Inflammatory macrophage treated with lipopolysaccharide for 4 hours (primary cell): ENCODE results near the gene GUCY1B1.
"Not testable (repeated sequence)": the region's sequence is repeated elsewhere in the genome, so short reads cannot be mapped to it uniquely, and the experiment has no call there.

ENCODE experiments used
- DNase-seq: peaks from one replicate; pipeline ENCODE4 v3.0.0-alpha.2; 2020

Gene GUCY1B1

DNA sequence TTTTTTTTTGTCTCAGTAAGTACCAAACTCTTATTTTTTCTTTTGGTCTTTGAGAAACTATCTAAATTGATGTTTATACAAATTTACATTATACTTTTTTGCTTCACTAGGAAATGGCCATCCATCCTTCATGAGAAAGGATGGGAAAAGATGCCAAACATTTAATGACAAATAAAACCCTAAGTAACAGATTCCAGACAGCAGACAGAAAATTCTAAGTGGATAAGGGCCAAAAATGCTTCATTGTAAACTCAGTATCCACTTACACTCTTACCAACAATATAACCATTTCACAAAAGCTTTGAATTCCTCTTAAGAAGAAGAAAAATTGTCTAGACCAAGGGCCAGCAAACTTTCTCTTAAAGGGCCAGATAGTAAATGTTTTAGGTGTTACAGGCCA, 3.5 kb downstream of the GUCY1B1 start:
- DNase-seq: no peak

DNA sequence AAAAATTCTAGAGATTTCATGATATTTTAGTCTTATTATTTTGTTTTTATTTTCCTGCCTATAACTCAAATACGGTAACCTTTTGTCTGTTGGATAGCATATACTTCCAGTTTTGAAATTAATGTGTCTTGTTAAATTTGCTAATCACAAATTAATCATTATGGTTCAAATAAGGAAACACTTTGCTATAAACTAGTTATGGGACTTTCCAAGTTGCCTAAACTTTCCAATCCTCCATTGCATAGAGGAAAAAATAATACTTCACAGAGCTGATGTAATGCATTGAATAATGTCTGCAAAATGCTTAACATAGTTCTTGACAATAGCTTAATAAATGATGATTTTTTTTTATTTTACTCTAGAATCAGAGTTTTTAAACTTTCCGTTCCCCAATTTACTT, 4.7 kb downstream of the GUCY1B1 start:
- peak; percentile 85 for DNase-seq

DNA sequence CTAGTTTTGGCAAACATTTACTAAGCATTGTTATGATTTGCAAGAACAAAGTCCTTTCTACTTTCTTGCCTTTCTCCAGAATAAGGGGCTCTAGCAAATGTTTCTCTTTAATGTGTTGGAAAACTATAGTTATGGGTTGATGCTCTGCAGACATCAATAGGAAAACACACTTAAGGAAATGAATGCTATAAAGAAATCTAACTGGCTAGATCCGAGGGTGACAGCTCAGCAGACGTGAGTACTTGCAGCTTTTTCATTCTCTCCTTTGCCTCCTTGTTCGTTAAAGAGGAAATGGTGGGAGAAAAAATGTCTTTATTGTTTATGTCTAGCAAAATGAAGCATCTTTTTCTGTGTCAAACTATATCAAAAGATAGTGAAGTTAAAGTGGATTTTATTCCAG, 6.3 kb downstream of the GUCY1B1 start:
- DNase-seq: no peak

DNA sequence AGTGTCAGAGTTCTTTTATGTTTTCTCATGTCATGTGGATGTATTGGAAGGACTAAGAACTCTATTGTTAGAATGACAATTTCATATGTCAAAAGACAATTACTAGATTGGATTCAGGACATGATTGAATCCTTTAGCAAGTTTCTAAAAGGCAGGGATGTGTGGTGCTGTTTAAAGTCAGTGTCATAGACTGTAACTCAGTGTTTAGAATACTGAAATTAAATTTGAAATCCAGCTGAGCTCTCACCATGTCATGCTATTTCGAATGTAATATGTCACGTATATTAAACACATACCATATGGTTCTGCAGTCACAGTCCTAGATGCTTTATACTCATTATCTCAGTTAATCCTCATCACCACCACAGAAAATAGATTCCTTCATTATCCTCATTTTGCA, 7.8 kb downstream of the GUCY1B1 start:
- DNase-seq: no peak

DNA sequence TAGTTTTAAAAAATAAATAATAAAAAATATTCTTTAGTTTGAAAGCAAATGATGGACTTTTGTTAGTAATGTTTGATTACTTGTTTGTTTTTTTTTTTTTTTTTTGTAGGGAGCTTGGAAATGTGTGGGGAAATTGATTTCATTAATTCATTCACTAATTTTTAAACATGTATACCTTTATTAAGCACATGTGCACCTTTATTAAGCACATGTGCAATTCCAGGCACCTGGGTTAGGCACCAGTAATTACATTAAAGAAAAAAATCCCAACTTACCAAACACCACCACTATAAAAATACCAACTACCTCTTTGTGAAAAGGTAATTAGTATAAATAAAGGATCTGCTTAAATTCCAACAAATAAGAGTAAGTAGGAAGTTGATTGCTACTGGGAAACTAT, 9.5 kb downstream of the GUCY1B1 start:
- no peak for DNase-seq

DNA sequence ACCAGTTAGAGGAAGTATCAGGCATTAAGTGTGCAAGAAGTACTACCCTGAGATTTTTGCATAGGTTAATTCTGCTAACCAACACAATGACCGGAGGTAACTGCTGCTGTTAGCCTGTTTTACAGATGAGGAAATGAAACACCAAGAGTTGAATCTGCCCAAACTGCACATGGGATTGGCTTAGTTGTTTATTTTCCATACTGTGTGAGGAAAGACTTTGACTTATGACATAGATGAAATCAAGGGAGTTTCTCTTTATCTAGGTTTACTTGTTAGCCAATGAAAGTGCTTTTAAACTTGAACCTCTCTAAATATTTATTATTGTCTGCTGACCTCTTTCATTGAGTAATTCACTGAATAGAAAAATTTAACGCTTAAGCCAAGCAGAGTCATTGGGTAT, 10.3 kb downstream of the GUCY1B1 start:
- DNase-seq: peak; percentile 84

DNA sequence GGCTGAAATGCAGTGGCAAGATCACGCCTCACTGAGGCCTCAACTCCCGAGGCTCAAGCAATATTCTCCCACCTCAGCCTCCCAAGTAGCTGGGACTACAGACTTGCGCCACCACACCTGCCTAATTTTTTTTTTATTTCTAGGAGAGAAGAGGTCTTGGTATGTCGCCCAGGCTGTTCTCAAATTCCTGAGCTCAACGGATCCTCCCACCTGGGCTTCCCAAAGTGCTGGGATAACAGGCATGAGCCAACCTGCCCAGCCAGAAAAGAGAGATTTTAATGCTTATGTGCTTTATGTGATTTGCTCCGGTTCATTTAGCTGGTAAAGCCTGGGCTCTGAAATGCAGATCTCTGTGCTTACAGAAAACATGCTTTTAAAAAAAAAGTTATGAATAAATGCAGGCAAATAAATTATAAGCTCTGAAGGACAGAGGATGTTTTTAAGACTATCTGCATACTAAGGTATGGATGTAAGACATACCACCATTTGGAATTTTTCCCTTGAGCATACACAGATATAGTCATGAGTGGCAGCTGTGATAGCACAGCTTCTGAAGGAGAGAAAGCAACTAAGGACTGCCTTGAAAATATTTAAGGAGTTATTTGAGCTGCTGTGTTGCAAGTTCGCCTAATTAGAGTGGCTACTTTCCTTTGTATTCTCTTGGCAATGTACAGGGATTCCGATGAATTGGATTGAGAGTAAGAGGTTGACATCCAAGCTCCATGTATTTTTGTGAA, 13.8 kb downstream of the GUCY1B1 start:
- DNase-seq: no peak

DNA sequence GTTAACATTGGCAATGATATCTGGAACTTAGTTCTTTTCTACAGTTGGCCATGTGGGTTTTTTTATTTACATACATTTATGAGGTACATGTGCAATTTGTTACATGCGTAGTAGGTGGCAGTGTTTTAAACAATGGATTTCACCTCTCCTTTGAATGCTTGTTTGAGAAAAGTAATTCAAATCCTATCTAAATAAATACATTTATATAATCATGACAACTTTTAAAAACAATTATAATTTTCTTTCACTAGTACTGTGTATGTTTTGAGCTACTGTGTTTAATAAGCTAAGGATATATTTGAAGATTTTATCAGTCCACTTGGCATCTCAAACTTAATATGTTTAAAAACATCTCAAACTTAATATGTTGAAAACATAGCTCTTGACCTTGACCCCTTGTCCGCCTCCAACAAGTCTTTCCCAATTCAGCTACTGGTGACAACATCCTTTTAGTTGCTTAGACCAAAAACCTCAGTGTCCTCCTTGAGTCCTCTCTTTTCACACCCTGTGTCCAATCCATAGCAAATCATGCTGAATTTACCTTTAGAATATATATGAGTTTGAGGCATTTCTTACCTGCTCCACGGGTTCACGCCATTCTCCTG, 14.5 kb downstream of the GUCY1B1 start:
- no peak for DNase-seq

DNA sequence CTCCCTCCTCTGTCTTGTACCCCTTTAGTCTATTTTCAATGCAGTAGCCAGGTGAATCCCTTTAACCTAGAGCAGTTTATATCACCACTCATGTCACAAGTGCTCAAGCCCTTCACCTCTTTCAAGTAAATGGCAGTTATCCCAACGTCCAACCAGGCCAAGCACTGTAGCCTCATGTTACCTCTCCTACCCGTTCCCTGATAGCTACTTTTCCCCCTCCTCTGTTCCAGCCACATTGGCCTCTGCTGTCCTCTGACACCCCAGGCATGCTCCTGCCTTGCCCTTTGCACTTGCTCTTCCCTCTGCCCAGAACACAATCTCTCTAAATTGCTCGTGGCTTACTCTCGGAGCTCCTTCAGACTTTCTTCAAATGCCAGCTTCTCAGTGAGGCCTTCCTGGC, 15.2 kb downstream of the GUCY1B1 start:
- DNase-seq: no peak

DNA sequence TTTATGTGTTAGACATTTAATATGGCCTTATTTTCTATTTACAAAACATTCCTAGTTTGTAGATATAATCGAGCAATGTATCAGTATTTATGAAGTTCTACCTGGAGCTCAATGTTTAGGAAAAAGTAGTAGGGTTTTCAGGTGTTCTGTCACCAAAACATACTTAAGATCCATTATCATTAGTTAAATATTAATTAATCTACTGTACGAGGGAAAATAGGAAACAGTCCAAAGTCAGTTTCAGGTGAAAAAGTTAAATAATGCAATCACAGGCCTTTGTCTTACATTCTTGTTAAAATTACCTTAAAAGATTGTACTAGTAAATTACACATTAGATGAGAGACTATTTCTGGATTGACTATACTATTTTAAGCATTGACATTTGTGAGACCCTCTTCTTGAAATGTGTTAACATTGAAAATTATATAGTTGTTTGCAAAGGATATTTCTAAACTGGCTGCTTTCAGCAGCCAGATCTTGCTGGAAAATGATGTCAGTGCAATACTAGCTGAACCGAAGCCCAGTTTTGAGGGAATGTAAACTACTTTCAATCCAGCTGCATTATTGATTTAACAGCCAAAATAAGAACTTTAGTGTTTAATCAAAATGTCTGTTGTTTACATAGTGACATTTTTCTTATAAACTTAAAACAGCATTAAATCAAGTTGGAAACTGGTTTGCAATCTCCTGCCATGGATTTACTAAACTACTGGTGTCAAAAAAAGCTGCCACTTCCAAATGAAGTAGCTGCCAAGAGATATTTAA, 19.3 kb downstream of the GUCY1B1 start:
- DNase-seq: no peak

DNA sequence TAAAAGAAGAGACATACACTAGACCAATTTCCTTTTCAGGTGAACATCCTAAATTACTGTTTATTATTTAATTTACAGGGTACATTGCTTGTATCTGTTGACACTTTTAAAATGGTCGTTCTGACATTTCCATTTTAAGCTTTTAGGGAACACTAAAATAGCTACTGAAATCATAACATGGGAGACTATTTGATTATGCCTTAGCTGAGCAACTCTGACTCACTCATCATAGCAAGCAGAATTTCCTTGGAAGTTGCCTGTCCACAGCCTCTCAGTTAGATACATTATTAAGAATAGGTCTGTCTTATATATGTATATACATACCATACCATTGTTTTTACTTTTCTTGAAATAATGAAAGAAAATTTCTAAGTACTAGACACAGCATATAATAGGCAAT, 22.0 kb downstream of the GUCY1B1 start:
- no peak for DNase-seq

DNA sequence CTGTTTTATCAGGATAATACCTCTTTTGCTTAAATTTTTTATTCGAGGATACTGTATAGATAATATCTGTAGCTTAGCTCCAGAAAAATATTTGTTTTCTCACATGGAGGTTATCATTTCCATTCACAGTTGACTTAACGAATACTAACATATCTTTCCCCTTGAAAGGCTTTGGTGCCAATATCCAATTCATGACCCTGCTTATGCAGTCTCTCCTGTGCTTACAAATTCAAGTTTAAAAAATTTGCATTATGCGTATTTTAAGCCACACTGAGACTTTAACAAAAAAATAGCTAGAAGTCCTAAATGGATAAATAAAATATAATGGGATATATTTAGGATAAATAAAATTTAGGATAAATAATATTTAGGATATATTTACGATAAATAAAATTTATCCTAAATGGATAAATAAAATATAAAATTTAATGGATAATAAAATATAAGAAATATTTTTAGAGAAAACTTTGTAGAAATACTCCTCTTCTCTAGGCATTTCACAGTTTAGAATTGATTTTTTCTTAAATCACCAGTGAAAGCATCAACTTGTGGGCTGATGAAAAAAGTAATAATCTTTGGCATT, 22.5 kb downstream of the GUCY1B1 start:
- DNase-seq: no peak

DNA sequence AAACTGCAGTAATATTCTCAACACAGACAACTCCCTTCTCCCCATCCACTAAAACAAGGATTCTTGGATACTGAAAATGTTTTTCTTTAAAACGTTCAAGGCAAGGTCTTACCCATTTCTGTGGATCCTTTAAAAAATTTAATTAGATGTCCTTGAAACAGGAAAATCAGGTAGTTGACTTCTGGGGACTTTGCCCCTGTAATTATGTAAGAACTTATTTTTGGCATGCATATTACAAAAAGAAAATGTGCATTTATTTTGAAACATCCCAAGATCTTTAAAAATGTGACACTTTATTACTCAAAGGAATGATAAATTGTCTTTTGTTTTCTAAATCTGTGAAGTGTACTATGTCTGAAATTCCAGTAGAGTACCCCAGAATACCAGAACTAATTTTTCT, 25.8 kb downstream of the GUCY1B1 start:
- no peak for DNase-seq

DNA sequence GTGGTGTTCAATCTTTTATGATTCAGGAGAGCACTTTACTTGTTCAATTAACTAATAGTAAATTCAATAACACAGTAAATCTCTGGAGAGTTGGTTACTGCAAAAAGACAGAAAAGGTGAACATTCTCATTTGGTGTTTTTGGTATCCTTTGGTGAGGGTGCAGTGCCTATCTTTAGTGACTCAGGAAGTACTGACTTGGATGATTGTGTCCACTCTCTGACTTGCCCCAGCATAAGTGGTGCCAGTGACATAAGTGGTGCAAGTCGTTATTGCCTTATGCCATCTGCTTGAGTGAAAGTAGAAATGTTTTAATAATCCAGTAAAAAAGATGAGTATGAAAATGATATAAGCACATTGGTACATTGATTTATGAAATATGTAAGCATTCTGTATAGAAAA, 27.0 kb downstream of the GUCY1B1 start:
- no peak for DNase-seq

DNA sequence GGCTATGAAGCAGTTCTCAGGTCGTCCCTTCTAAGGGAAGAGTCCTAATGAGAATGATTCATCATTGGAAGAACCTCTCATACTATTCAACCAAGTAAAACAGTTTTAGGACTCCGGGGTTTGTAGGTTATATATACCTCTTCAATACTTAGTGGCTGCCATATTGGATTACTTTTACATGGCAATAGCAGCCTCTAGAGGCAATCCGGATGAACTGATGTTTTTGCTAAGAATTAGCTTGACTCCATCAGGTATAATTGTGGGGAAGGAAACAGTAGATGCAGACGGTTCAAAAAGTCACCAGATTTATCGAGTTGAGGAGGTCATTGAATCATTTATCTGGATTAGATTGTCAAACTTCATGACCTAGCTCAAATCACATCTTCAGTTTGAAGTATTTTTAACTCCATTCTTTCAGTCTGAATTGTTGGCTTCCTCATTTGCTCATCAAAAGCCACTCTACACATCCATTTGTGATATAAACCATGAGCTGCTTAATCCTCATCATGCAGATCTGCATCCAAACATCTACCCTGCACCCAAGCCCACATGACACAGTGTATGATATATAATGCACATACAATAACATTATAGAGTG, 28.4 kb downstream of the GUCY1B1 start:
- DNase-seq: peak; percentile 68

DNA sequence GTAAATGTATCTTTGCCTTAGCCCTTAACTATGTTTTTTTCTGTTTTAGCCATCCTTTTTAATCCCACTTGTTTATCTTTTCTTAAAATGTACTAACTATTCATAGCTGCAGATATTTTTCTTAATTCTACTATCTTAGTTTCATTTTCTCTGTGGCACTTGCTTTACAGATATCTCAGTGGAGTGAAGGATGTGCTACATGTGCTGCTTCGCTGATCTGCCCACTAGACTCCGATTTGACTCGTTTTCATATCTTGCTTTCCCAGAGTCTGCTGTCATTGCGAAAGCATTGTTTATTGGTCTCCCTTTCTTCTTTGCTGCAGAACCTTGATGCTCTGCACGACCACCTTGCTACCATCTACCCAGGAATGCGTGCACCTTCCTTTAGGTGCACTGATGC, 30.6 kb downstream of the GUCY1B1 start:
- DNase-seq: no peak

DNA sequence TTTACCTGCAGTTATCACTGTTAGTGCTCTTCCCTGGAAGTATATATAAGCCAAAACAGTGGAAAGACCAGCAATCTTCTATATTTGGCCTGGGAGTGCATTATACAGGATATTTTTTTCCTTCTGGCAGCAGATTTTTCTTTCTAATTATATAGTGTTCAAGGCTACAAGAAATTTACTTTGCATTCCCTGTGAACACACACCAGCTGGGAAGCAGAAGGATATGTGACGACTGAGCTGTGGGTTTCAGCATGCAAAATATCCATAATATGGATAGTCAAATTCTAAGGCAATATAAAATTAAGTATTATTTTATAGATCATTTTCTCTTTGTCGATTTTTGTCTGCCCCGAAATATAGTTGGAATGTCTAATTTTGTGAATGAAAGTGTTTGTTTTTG, 31.2 kb downstream of the GUCY1B1 start:
- DNase-seq: no peak

DNA sequence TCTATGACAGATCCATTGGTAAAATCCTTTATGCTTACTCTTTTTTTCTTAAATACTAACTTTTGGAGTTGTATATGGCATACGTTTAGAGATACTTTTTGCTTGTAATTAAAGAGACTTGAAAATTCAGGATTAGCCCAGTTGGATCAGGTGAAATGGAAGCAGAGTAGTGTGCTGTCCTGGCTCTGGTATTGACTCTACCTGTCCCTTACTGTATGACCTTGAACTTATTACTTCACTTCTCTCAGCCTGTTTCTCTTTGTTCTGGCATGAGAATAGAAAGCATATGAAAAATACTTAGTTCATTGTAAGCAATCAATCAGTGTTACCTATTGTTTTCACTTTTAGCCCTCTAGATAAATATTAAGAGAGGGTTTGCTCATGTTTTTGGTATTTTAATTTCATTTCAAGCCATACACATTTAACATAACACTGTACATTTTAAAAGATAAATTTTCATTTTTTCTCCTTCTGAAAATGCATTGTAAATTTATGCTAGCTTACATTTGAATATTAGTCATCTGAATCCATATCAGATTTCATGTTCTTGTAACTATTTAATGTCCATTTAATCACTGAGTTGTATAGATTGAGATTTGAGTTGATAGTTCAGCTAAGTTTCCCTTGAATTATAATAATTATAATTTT, 35.9 kb downstream of the GUCY1B1 start:
- DNase-seq: no peak

DNA sequence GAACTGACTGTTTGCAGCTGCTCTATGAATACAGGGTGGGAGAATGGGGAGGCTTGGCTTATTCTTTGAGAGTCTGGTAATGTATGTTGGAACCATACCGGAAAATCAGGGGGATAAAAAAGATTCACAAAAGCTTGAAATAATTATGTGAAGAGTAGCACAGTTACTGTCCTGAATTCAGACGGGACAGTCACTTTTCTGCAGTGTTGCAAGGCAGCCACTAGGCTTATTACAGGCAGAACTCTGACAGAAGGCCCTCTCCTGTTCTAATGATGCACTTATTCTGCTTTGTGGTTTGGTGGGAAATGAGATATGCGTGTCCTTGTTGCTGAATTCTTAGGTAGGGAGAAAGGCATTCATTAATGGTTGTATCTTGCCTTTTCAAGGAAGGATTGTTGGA, 37.2 kb downstream of the GUCY1B1 start:
- no peak for DNase-seq

DNA sequence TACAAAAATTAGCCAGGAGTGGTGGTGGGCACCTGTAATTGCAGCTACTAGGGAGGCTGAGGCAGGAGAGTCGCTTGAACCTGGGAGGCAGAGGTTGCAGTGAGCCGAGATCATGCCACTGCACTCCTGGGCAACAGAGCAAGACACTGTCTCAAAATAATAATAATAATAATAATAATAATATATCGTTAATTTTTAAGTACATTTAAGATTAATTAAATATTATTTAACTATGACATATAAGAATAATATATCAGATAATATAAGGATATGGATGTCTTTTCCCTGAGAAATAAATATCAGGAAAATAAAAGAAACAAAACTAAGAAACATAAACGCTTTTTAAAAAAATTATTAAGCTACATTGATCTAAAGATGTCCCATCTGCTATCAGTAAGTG, 38.8 kb downstream of the GUCY1B1 start:
- DNase-seq: not testable (repeated sequence)

DNA sequence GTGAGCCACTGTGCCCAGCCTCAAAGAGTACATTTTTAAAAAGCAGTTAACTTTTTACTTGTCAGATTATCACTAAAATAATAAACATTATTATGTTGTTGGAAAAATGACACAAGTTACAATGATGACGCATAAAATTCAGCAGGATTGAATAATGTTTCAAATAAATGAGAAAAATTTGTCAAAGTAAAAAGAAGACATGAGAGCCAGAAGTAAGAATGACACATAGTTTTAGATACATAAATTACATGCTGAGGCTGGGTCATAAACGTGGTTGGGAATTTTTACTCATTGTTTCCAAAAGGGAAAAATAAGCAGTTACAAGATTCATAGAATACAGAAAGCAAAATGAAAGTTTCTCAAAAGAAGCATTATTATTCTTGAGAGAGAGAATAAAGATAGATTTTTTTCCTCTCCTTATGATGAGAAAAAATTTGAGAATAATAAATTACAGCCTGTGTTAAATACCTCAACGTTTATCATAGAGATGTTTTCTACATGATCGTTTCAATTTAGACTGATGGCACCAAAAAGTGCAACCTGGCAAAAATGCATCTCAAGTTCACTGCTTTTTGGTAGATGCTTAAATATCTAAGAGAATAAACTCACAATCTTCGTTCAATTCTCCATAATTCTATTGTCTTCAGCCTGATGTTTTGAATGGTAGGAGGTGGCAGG, 40.4 kb downstream of the GUCY1B1 start:
- no peak for DNase-seq

DNA sequence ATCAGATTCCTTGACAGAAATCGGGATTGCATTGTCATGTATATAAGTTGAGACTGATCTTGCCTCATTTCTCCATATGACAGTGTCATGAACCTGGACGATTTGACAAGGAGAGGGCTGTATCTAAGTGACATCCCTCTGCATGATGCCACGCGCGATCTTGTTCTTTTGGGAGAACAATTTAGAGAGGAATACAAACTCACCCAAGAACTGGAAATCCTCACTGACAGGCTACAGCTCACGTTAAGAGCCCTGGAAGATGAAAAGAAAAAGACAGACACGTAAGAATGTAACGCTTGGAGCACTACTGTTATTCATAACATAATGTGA, 40.9 kb downstream of the GUCY1B1 start:
- no peak for DNase-seq
